Muscle layer of colon (tissue), 2 donors: ENCODE measurements around the gene DCD.

Source experiments
- H3K27ac ChIP-seq: one replicate; pipeline ENCODE4 v1.7.0; 2013; ENCODE audit warnings: low read depth, mild to moderate bottlenecking, low read length, moderate library complexity
- H3K27me3 ChIP-seq, 2 donors: one replicate each; pipeline ENCODE4 v1.7.0; 2013; ENCODE audit warnings: low read length in 2 of 2, mild to moderate bottlenecking in 2 of 2; ENCODE audit not compliant: insufficient read depth in 2 of 2, control insufficient read depth in 1 of 2
- H3K36me3 ChIP-seq: one replicate; pipeline ENCODE4 v1.7.0; 2013; ENCODE audit warnings: mild to moderate bottlenecking, low read length; ENCODE audit not compliant: insufficient read depth
- H3K4me1 ChIP-seq: one replicate; pipeline ENCODE4 v1.7.0; 2013; ENCODE audit warnings: mild to moderate bottlenecking, low read length; ENCODE audit not compliant: insufficient read depth
- H3K4me3 ChIP-seq, 2 donors: one replicate each; pipeline ENCODE4 v1.7.0; 2013; ENCODE audit warnings: low read length in 2 of 2, low read depth in 1 of 2, mild to moderate bottlenecking in 1 of 2, moderate library complexity in 1 of 2
- H3K9ac ChIP-seq: one replicate; pipeline ENCODE4 v1.7.0; 2013; ENCODE audit warnings: low read length
- H3K9me3 ChIP-seq: one replicate; pipeline ENCODE4 v1.7.0; 2013; ENCODE audit warnings: mild to moderate bottlenecking, low read length
- donor health status: abdominal sarcoma.
- donor health status: Adenocarcinoma of cecum.

Gene DCD

DNA sequence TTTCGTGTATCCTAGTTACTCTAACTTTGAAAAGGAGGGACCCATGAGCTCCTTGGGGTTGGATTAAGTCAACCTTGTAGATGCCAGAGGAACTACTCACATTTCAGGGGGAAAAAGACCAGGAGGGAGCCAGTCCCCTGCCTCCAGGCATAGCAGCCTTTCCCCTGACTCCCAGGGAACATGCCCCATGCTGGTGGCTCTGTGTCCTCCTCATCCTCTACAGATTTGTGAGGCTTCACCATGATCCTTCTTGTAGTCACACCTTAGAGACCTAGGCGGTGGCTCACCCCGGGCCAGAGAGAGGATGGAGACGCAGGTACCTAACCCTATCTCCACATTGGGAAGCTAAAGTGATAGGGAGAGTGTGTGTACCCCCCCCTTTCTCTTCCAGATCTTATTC lies 43.7 kb downstream of the DCD start:
- H3K4me3 ChIP-seq: no peak overlapping the region
- H3K36me3 ChIP-seq: no peaks in the 10 kb centered on the region
- H3K27me3 ChIP-seq: no peaks in the 10 kb centered on the region
- no peaks in the 10 kb centered on the region for H3K9me3 ChIP-seq
- no peaks in the 10 kb centered on the region for H3K4me1 ChIP-seq
- H3K9ac ChIP-seq: no peak overlapping the region
- H3K27ac ChIP-seq: no peak overlapping the region

DNA sequence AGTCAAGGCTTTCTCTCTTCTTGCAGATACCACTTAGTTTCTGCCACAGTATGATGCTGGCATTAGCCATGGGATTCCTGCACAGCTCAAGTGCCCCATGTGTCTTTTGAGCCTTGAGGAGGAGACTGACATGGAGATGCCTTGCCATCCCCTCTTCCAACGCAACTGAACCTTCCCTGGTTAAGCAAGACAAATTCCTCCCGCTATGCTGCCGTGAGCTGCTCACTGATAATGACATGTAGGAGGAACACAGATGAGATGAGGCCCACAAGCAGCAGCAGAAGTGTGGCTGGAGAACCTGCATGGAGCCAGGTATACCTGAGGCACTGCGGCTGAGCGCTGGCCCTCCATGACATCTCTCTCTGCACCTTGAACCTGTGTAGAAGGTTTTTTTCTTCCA lies 44.3 kb downstream of the DCD start:
- Histone ChIP-seq H3K27ac (no peak overlapping the region), H3K27me3 (no peaks in the 10 kb centered on the region), H3K36me3 (no peaks in the 10 kb centered on the region), H3K4me1 (no peaks in the 10 kb centered on the region), H3K4me3 (no peak overlapping the region), H3K9ac (no peak overlapping the region), H3K9me3 (no peaks in the 10 kb centered on the region)

DNA sequence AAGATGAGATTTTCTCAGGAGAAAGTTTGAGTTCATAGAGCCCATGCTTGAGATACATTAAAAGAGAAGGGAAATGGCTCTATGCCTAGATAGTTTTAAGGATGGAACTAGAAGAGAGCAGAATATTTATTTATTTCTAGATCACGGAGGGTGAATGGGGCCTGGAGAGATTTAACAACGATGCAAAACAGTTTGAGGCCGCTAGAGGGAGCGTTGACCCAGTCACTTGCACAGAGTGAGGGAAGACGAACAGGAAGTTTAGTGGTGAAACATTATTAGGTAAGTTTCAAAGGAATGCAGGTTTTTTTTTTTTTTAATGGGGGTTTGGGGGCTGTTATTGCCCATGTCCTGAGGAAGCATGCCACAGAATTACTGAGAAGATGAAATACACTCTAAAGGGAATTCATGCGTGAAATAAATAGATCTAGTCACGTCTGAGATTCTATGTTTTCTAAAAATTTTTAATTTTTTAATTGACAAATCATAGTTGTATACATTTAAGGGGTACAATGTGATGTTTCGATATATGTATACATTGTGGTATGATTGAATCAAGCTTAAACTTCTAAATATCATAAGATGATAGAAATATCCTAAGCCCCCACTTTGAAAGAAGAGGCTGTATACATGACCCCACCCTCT lies 44.9 kb downstream of the DCD start:
- no peak overlapping the region for H3K9ac ChIP-seq
- H3K27me3 ChIP-seq: no peaks in the 10 kb centered on the region
- H3K4me3 ChIP-seq: no peak overlapping the region
- no peaks in the 10 kb centered on the region for H3K36me3 ChIP-seq
- no peak overlapping the region for H3K27ac ChIP-seq
- no peaks in the 10 kb centered on the region for H3K9me3 ChIP-seq
- H3K4me1 ChIP-seq: no peaks in the 10 kb centered on the region

DNA sequence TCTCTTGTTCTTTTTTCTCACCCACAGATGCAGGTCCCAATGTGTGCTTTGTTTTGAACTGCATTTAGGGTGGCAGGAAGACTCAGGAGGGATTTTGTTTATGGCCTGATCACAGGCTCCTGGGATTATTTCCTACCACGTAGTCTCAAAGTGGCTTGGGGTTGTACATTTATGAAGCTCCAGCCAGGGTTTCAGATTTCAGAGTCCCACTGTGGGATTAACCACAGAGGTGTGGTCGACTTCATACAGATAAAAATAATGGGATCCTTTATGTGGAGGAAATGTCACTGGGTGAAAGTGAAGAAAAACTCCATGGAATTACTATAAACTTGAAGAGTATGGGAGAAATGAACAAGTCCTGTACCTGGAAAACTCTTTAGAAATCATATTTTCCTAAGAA lies 45.5 kb downstream of the DCD start:
- Histone ChIP-seq H3K9ac (no peak overlapping the region), H3K4me3 (no peak overlapping the region), H3K4me1 (no peaks in the 10 kb centered on the region), H3K27ac (no peak overlapping the region), H3K9me3 (no peaks in the 10 kb centered on the region), H3K27me3 (no peaks in the 10 kb centered on the region), H3K36me3 (no peaks in the 10 kb centered on the region)

DNA sequence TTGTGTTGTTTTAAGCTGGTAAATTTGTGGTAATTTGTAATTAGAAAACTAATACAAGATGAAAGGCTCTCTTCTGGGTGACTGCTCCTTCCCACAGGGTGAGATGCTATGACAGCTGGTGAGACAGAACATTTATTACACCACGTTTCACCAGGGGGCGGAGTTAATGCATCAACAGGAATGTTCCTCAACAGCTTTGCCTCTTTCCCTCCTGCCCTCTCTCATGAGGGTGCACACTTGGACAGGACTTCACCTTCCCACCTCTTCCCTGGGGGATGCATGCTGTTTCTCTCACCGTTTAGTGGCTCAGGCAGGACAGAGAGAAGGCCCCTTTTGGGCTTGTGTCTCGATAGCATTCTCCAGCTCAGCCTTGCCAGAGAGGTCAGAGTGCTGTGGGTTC lies 46.3 kb downstream of the DCD start:
- Histone ChIP-seq H3K27ac (no peak overlapping the region), H3K9me3 (no peaks in the 10 kb centered on the region), H3K4me1 (no peaks in the 10 kb centered on the region), H3K9ac (no peak overlapping the region), H3K36me3 (no peaks in the 10 kb centered on the region), H3K27me3 (no peaks in the 10 kb centered on the region), H3K4me3 (no peak overlapping the region)

DNA sequence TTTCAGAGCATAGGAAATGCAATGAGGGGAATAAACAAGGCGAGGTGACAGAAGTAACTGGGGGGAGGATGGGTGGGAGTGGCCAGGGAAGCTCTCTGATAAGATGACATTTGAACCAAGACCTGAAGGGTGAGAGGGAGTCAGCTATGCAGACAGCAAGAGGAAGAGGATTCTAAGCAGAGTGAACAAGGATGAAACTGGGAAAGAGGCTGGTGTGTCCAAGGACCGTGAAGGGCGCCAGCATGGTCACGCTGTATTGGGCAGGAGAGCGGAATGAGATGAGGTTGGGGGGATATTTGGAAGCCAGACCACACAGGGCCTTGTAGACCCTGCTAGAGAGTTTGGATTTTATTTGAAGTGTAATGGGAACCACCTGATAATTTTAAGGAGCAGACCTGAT lies 49.2 kb downstream of the DCD start:
- H3K4me3 ChIP-seq: no peak overlapping the region
- no peaks in the 10 kb centered on the region for H3K36me3 ChIP-seq
- no peaks in the 10 kb centered on the region for H3K9me3 ChIP-seq
- no peak overlapping the region for H3K27ac ChIP-seq
- no peak overlapping the region for H3K9ac ChIP-seq
- no peaks in the 10 kb centered on the region for H3K4me1 ChIP-seq
- H3K27me3 ChIP-seq: no peaks in the 10 kb centered on the region

DNA sequence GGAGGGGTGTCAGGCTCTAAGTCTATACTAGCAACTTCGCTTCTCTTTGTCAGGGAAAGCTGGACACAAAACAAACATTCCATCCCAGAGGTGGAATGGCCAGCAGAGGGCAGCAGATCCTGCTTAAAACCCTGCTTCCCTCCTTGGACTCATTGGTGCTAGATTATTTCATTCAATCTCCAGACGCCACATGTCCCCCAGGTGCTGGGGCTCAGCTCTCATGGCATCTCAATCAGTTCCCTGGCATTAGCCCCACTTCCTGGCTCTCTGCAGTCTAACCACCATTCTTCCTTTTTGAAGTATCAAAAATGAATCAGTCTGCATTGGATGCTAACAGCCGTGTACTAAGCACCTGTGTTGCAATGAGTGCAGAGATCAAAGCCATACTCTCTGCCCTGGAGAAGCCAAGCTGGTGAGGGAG lies 51.6 kb downstream of the DCD start:
- H3K4me3 ChIP-seq: no peak overlapping the region
- H3K27me3 ChIP-seq: no peaks in the 10 kb centered on the region
- H3K9ac ChIP-seq: no peak overlapping the region
- H3K9me3 ChIP-seq: no peaks in the 10 kb centered on the region
- no peaks in the 10 kb centered on the region for H3K36me3 ChIP-seq
- H3K27ac ChIP-seq: no peak overlapping the region
- peaks cover 10% of the 10 kb centered on the region for H3K4me1 ChIP-seq

DNA sequence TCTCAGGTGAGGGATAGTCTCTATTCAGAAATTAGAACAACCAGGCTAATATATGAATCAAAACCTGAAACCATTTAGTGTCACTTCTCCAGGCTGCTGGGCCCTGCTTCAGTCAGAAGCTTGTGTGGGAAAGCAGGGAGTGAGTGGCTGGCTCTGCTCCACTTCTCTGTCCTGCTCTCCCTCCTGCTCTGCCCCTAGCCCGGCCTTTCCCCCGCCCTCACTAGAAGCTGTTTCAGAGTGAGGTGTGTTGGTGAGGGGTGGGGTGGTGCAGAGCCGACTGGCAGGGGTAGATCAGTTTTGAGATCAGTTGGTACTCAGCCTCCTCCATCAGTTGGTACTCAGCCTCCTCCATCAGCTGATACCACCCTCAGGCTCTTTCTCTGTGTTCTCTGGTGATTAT lies 52.7 kb downstream of the DCD start:
- Histone ChIP-seq H3K36me3 (no peaks in the 10 kb centered on the region), H3K9ac (no peak overlapping the region), H3K27ac (no peak overlapping the region), H3K4me3 (no peak overlapping the region), H3K4me1 (peaks cover 20% of the 10 kb centered on the region), H3K9me3 (no peaks in the 10 kb centered on the region), H3K27me3 (no peaks in the 10 kb centered on the region)
